Uterus (tissue), 4 donors: ENCODE results near the gene PAFAH2. TPM values are rescaled to one million over a fixed set of nuclear protein-coding genes. Genes with fewer than 3 reads are reported as not detected.
"Not testable (repeated sequence)": the region's sequence is repeated elsewhere in the genome, so short reads cannot be mapped to it uniquely, and the experiment has no call there.

ENCODE experiments used
- DNase-seq, 2 donors: peaks; one replicate each; pipeline ENCODE4 v3.0.0-alpha.2; 2019 to 2020
- H3K27ac ChIP-seq, 2 donors: fragments of 200-600 bp; sonication (generic); 1 replicate in 1 of 2; 2 replicates in 1 of 2; pipeline ENCODE4 v1.5.1; 2016 to 2018
- H3K27me3 ChIP-seq, 2 donors: fragments of 200-600 bp; sonication (generic); one replicate each; pipeline ENCODE4 v1.5.1; 2018 to 2019; ENCODE audit warnings: control low read depth in 1 of 2
- H3K36me3 ChIP-seq, 2 donors: fragments of 200-600 bp; sonication (generic); one replicate each; pipeline ENCODE4 v1.5.1; 2019; ENCODE audit warnings: control low read depth in 1 of 2
- H3K4me1 ChIP-seq, 2 donors: fragments of 200-600 bp; sonication (generic); one replicate each; pipeline ENCODE4 v1.5.1; 2018 to 2019; ENCODE audit warnings: control low read depth in 1 of 2
- H3K4me3 ChIP-seq, 2 donors: fragments of 200-600 bp; sonication (generic); 1 replicate in 1 of 2; 2 replicates in 1 of 2; pipeline ENCODE4 v1.5.1; 2018 to 2019; ENCODE audit warnings: mild to moderate bottlenecking in 1 of 2
- H3K9me3 ChIP-seq, 2 donors: fragments of 200-600 bp; sonication (generic); one replicate each; pipeline ENCODE4 v1.5.1; 2019; ENCODE audit warnings: control low read depth in 1 of 2
- CTCF ChIP-seq, 4 experiments: fragments of 200-600 bp in 2 of 4; fragments of 450-650 bp in 2 of 4; sonication (generic) in 2 of 4; IDR thresholded peaks; one replicate each; pipeline ENCODE4 v1.5.1; 2016 to 2019; ENCODE audit warnings: antibody characterized with exemption in 4 of 4, mild to moderate bottlenecking in 2 of 4, moderate library complexity in 1 of 4
- POLR2A ChIP-seq, 2 donors: fragments of 450-650 bp; IDR thresholded peaks; one replicate each; pipeline ENCODE4 v1.6.1; 2016; ENCODE audit warnings: antibody characterized with exemption in 2 of 2, mild to moderate bottlenecking in 1 of 2, moderate library complexity in 1 of 2
- intact Hi-C: fragments of 100-400 bp; cut with DNase I; formaldehyde crosslinking; loops from one replicate; pipeline ENCODE4 v1.15.1; 2023; ENCODE audit warnings: low total_unique reads
- total RNA-seq, 4 donors: library from RNA; depleted of rRNA in 3 of 4; stranded (reverse); fragments of >200 nt in 3 of 4; gene quantifications; one replicate each; pipeline versions ENCODE4 v1.1.0 to v1.2.4, GENCODE V29; 2014 to 2023
- donor health status: DM: yes; HTN: yes; CAD: no.

PAFAH2 gene
- total RNA-seq, 4 donors from 2014 or later, result 6.2 to 12.3 (median 9.2) TPM

- Histone ChIP-seq H3K4me3 (no peak overlapping the region), H3K9me3 (no peaks in the 10 kb centered on the region), H3K4me1 (no peaks in the 10 kb centered on the region), H3K36me3 (no peaks in the 10 kb centered on the region), H3K27ac (peak overlapping the region in 1 of 2 donors; percentile 21), H3K27me3 (no peaks in the 10 kb centered on the region)
- DNase-seq, result no peak
- intact Hi-C loops, result no loop called here
- no peak for TF ChIP-seq POLR2A (IDR thresholded peaks at IDR 0.05)
- no peak for TF ChIP-seq CTCF (IDR thresholded peaks at IDR 0.05)
These were observed 7.0 kb downstream of the PAFAH2 start for GRCh38 chr1:25990702-25991395.

GRCh38 chr1:25990251-25990650 lies 7.6 kb downstream of the PAFAH2 start:
- no peaks in the 10 kb centered on the region for H3K9me3 ChIP-seq
- peak overlapping the region in 1 of 2 donors; percentile 21 for H3K27ac ChIP-seq
- no peak for DNase-seq
- TF ChIP-seq POLR2A (IDR thresholded peaks at IDR 0.05) (no peak), CTCF (IDR thresholded peaks at IDR 0.05) (no peak)
- no peaks in the 10 kb centered on the region for H3K27me3 ChIP-seq
- intact Hi-C loops, result no loop called here
- no peaks in the 10 kb centered on the region for H3K4me1 ChIP-seq
- no peaks in the 10 kb centered on the region for H3K36me3 ChIP-seq
- no peak overlapping the region for H3K4me3 ChIP-seq

GRCh38 chr1:25989440-25990234 lies 8.2 kb downstream of the PAFAH2 start:
- TF ChIP-seq CTCF (IDR thresholded peaks at IDR 0.05) (no peak), POLR2A (IDR thresholded peaks at IDR 0.05) (no peak)
- H3K4me3 ChIP-seq, result no peak overlapping the region
- H3K27me3 ChIP-seq, result no peaks in the 10 kb centered on the region
- H3K9me3 ChIP-seq, result no peaks in the 10 kb centered on the region
- H3K4me1 ChIP-seq, result no peaks in the 10 kb centered on the region
- DNase-seq, result no peak
- H3K27ac ChIP-seq, result no peak overlapping the region
- H3K36me3 ChIP-seq, result no peaks in the 10 kb centered on the region
- intact Hi-C loops, result no loop called here

- Histone ChIP-seq H3K27me3 (no peaks in the 10 kb centered on the region), H3K27ac (no peak overlapping the region), H3K4me1 (no peaks in the 10 kb centered on the region), H3K36me3 (no peaks in the 10 kb centered on the region), H3K4me3 (no peak overlapping the region), H3K9me3 (no peaks in the 10 kb centered on the region)
- TF ChIP-seq POLR2A (IDR thresholded peaks at IDR 0.05) (no peak), CTCF (IDR thresholded peaks at IDR 0.05) (no peak)
- intact Hi-C loops, result no loop called here
- DNase-seq, result no peak
These were observed 9.9 kb downstream of the PAFAH2 start for GRCh38 chr1:25987951-25988350.

- H3K27me3 ChIP-seq, H3K27ac ChIP-seq, intact Hi-C loops, H3K4me1 ChIP-seq, DNase-seq, H3K36me3 ChIP-seq, H3K4me3 ChIP-seq, H3K9me3 ChIP-seq: not testable (repeated sequence)
These were observed 11.1 kb downstream of the PAFAH2 start for GRCh38 chr1:25986773-25987172.
